ENCODE data around the gene MXRA8.
A peak's percentile ranks its signal among the peaks of the same experiment; 100 is the strongest.

The MXRA8 gene

GRCh38 chr1:1397839-1398523 is 39.6 kb upstream of the MXRA8 start:
- H3K27me3 ChIP-seq (ENCODE audit: insufficient read depth, insufficient read length) = no peaks in the 10 kb centered on the region
- H3K4me1 ChIP-seq (ENCODE audit: insufficient read depth, insufficient read length) = peaks cover 15% of the 10 kb centered on the region
- H3K4me3 ChIP-seq (ENCODE audit: insufficient read length, low read depth) = peak overlapping the region; percentile 97
- no peaks in the 10 kb centered on the region for H3K9me3 ChIP-seq (ENCODE audit: insufficient read depth, low read length)
- DNase-seq (ENCODE audit: low read depth, low spot score) = no peak
- peaks cover 74% of the 10 kb centered on the region for H3K36me3 ChIP-seq (ENCODE audit: insufficient read depth, insufficient read length, low read length)
- peak overlapping the region; percentile 98 for H3K9ac ChIP-seq (ENCODE audit: insufficient read length, low read depth)
- TF ChIP-seq ZNF274 (IDR thresholded peaks at IDR 0.05; ENCODE audit: low read depth, low read length) (no peak), YY1 (IDR thresholded peaks at IDR 0.05; ENCODE audit: insufficient read depth, insufficient read length) (no peak), SUZ12 (IDR thresholded peaks at IDR 0.05; ENCODE audit: extremely low read depth, insufficient read depth, insufficient read length) (no peak)

DNA sequence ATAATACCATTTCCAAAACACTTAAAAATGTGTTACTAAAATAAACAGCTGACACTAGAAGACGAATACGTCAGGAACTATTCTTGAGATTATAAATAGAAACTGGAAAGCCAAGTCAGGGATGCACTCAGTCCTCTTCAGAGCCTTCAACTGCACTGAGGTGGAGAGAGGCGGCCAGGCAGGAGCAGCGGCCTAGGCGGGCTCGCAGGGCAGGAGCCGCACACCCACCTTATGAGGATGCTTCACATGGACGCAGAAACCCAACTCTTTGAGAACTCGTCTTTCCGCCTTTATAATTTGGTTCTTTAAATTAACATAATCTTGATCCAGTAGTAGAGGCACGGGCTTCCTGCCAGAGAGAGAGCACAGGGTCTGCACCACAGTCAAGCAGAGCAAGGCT is 36.8 kb upstream of the MXRA8 start:
- H3K9me3 ChIP-seq (ENCODE audit: insufficient read depth, low read length) = no peaks in the 10 kb centered on the region
- peaks cover 78% of the 10 kb centered on the region for H3K36me3 ChIP-seq (ENCODE audit: insufficient read depth, insufficient read length, low read length)
- no peak overlapping the region for H3K4me3 ChIP-seq (ENCODE audit: insufficient read length, low read depth)
- H3K27me3 ChIP-seq (ENCODE audit: insufficient read depth, insufficient read length) = no peaks in the 10 kb centered on the region
- TF ChIP-seq YY1 (IDR thresholded peaks at IDR 0.05; ENCODE audit: insufficient read depth, insufficient read length) (no peak), SUZ12 (IDR thresholded peaks at IDR 0.05; ENCODE audit: extremely low read depth, insufficient read depth, insufficient read length) (no peak), ZNF274 (IDR thresholded peaks at IDR 0.05; ENCODE audit: low read depth, low read length) (no peak)
- peaks cover 4% of the 10 kb centered on the region for H3K4me1 ChIP-seq (ENCODE audit: insufficient read depth, insufficient read length)
- no peak for DNase-seq (ENCODE audit: low read depth, low spot score)
- peak overlapping the region; percentile 32 for H3K9ac ChIP-seq (ENCODE audit: insufficient read length, low read depth)

DNA sequence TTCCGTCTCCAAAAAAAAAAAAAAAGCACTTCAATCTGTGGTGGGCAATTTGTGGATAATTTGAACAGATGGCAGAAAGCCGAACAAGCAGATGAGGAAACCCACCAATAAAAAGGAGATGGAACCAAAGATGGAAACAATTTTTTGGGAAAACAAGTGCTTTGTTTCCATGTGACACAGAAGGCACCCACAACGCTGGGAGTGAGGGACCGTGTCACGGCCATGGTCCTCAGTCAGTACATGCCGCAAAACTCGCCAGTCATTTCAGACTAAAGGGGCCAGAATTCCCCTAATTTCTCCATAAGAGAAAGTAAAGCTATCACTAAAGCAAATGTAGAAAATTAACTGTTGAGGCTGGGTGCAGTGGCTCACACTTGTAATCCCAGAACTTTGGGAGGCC is 35.8 kb upstream of the MXRA8 start:
- peaks cover 4% of the 10 kb centered on the region for H3K4me1 ChIP-seq (ENCODE audit: insufficient read depth, insufficient read length)
- no peak for DNase-seq (ENCODE audit: low read depth, low spot score)
- H3K36me3 ChIP-seq (ENCODE audit: insufficient read depth, insufficient read length, low read length) = peaks cover 84% of the 10 kb centered on the region
- no peaks in the 10 kb centered on the region for H3K27me3 ChIP-seq (ENCODE audit: insufficient read depth, insufficient read length)
- no peak for TF ChIP-seq SUZ12 (IDR thresholded peaks at IDR 0.05; ENCODE audit: extremely low read depth, insufficient read depth, insufficient read length)
- TF ChIP-seq ZNF274 (IDR thresholded peaks at IDR 0.05; ENCODE audit: low read depth, low read length) = no peak
- no peak for TF ChIP-seq YY1 (IDR thresholded peaks at IDR 0.05; ENCODE audit: insufficient read depth, insufficient read length)
- H3K4me3 ChIP-seq (ENCODE audit: insufficient read length, low read depth) = no peak overlapping the region
- H3K9me3 ChIP-seq (ENCODE audit: insufficient read depth, low read length) = no peaks in the 10 kb centered on the region
- no peak overlapping the region for H3K9ac ChIP-seq (ENCODE audit: insufficient read length, low read depth)

DNA sequence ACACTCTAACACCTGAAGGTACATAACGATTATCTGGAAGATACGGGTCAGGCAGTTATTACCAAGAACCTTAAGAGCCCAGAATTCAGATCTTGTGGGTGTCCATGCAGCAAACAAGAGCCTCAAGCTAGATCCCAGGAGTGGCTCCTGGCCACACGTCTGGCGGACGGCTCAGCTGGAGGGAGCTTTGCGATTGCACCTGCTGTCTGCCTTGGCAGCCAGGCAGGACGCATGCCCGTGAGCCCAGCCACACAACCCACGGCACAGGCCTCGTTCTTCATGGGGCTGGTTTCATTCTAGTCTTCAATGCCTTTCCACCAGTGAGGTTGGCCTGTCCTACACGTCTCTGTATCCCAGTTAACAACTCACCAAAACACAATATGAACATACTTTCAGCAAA is 35.1 kb upstream of the MXRA8 start:
- H3K4me1 ChIP-seq (ENCODE audit: insufficient read depth, insufficient read length) = peaks cover 4% of the 10 kb centered on the region
- H3K9me3 ChIP-seq (ENCODE audit: insufficient read depth, low read length) = no peaks in the 10 kb centered on the region
- DNase-seq (ENCODE audit: low read depth, low spot score) = no peak
- H3K36me3 ChIP-seq (ENCODE audit: insufficient read depth, insufficient read length, low read length) = peaks cover 83% of the 10 kb centered on the region
- H3K27me3 ChIP-seq (ENCODE audit: insufficient read depth, insufficient read length) = no peaks in the 10 kb centered on the region
- H3K4me3 ChIP-seq (ENCODE audit: insufficient read length, low read depth) = no peak overlapping the region
- H3K9ac ChIP-seq (ENCODE audit: insufficient read length, low read depth) = no peak overlapping the region
- TF ChIP-seq YY1 (IDR thresholded peaks at IDR 0.05; ENCODE audit: insufficient read depth, insufficient read length) = no peak
- TF ChIP-seq ZNF274 (IDR thresholded peaks at IDR 0.05; ENCODE audit: low read depth, low read length) = no peak
- no peak for TF ChIP-seq SUZ12 (IDR thresholded peaks at IDR 0.05; ENCODE audit: extremely low read depth, insufficient read depth, insufficient read length)

GRCh38 chr1:1393014-1393413 is 34.7 kb upstream of the MXRA8 start:
- Histone ChIP-seq H3K9me3 (ENCODE audit: insufficient read depth, low read length) (no peaks in the 10 kb centered on the region), H3K4me3 (ENCODE audit: insufficient read length, low read depth) (no peak overlapping the region), H3K27me3 (ENCODE audit: insufficient read depth, insufficient read length) (no peaks in the 10 kb centered on the region), H3K9ac (ENCODE audit: insufficient read length, low read depth) (no peak overlapping the region), H3K36me3 (ENCODE audit: insufficient read depth, insufficient read length, low read length) (peaks cover 81% of the 10 kb centered on the region), H3K4me1 (ENCODE audit: insufficient read depth, insufficient read length) (peaks cover 2% of the 10 kb centered on the region)
- no peak for DNase-seq (ENCODE audit: low read depth, low spot score)
- TF ChIP-seq SUZ12 (IDR thresholded peaks at IDR 0.05; ENCODE audit: extremely low read depth, insufficient read depth, insufficient read length) (no peak), ZNF274 (IDR thresholded peaks at IDR 0.05; ENCODE audit: low read depth, low read length) (no peak), YY1 (IDR thresholded peaks at IDR 0.05; ENCODE audit: insufficient read depth, insufficient read length) (no peak)

DNA sequence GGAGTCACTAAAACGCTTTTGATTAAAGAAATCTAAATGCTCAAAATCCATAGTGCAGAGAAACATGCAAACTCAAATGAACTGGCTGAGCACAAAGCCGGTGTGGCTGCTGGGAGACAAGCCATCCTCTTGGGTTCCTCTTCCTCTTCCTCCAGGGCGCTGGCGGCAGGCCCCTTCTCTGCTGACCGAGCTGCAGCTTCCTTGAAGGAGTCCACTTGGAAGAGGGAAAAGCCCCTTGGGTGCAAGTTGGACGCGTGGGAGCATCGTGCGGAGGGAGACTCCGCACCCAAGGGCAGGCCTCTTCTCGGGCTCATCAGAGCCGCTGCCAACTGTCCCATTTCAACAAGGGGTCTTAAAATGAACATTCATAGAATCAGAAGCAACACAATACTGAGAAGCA is 32.9 kb upstream of the MXRA8 start:
- Histone ChIP-seq H3K4me3 (ENCODE audit: insufficient read length, low read depth) (no peak overlapping the region), H3K36me3 (ENCODE audit: insufficient read depth, insufficient read length, low read length) (peaks cover 86% of the 10 kb centered on the region), H3K4me1 (ENCODE audit: insufficient read depth, insufficient read length) (no peaks in the 10 kb centered on the region), H3K27me3 (ENCODE audit: insufficient read depth, insufficient read length) (no peaks in the 10 kb centered on the region), H3K9ac (ENCODE audit: insufficient read length, low read depth) (no peak overlapping the region), H3K9me3 (ENCODE audit: insufficient read depth, low read length) (no peaks in the 10 kb centered on the region)
- DNase-seq (ENCODE audit: low read depth, low spot score) = no peak
- TF ChIP-seq ZNF274 (IDR thresholded peaks at IDR 0.05; ENCODE audit: low read depth, low read length) (no peak), SUZ12 (IDR thresholded peaks at IDR 0.05; ENCODE audit: extremely low read depth, insufficient read depth, insufficient read length) (no peak), YY1 (IDR thresholded peaks at IDR 0.05; ENCODE audit: insufficient read depth, insufficient read length) (no peak)

DNA sequence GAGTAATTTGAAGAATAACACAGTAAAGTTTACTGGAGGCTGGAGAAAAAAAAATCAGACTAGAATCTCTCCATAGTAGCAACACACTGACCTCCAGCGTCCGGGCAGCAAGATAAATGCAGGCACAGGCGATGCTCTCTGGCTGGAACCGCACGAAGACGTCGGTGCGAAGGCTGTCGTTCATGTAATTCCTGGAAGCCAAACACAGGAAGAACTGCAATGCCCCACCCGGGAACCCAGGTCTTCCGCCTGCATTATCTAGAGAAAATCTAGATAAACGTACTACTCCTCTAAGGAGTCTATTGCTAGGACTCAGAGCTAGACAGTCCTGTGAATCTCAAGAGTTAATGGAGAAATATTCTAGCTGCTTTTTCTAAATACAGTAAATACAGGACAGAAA is 32.3 kb upstream of the MXRA8 start:
- no peaks in the 10 kb centered on the region for H3K27me3 ChIP-seq (ENCODE audit: insufficient read depth, insufficient read length)
- TF ChIP-seq ZNF274 (IDR thresholded peaks at IDR 0.05; ENCODE audit: low read depth, low read length) = no peak
- no peak for TF ChIP-seq SUZ12 (IDR thresholded peaks at IDR 0.05; ENCODE audit: extremely low read depth, insufficient read depth, insufficient read length)
- no peak for TF ChIP-seq YY1 (IDR thresholded peaks at IDR 0.05; ENCODE audit: insufficient read depth, insufficient read length)
- peaks cover 91% of the 10 kb centered on the region for H3K36me3 ChIP-seq (ENCODE audit: insufficient read depth, insufficient read length, low read length)

More for the DNA sequence above, 32.3 kb upstream of the MXRA8 start:
- H3K4me3 ChIP-seq (ENCODE audit: insufficient read length, low read depth) = no peak overlapping the region
- no peaks in the 10 kb centered on the region for H3K9me3 ChIP-seq (ENCODE audit: insufficient read depth, low read length)
- no peak for DNase-seq (ENCODE audit: low read depth, low spot score)
- H3K9ac ChIP-seq (ENCODE audit: insufficient read length, low read depth) = no peak overlapping the region
- H3K4me1 ChIP-seq (ENCODE audit: insufficient read depth, insufficient read length) = no peaks in the 10 kb centered on the region

All from NT2/D1 (cell line).